HL-60 (cell line): ENCODE data around the gene FBXO24.
"Not testable (repeated sequence)": the region's sequence is repeated elsewhere in the genome, so short reads cannot be mapped to it uniquely, and the experiment has no call there.

ENCODE experiments used
- DNase-seq, 2 experiments: peaks; one replicate each; pipeline ENCODE4 v3.0.0-alpha.2; 2010 to 2020; ENCODE audit warnings: low read depth in 1 of 2, low spot score in 1 of 2
- H3K27ac ChIP-seq: fragments of 250-450 bp; sonication (Bioruptor Pico); replicated peaks from 2 replicates; pipeline ENCODE4 v1.5.1; 2020; ENCODE audit warnings: mild to moderate bottlenecking, moderate library complexity
- H3K27me3 ChIP-seq: fragments of 250-450 bp; sonication (Bioruptor Pico); 2 replicates; pipeline ENCODE4 v1.5.1; 2021; ENCODE audit warnings: mild to moderate bottlenecking, moderate library complexity; ENCODE audit not compliant: insufficient read depth, poor library complexity, severe bottlenecking
- H3K4me3 ChIP-seq: replicated peaks from 2 replicates; pipeline ENCODE4 v1.5.1; 2011; ENCODE audit warnings: mild to moderate bottlenecking, control low read depth, low read length; ENCODE audit not compliant: insufficient read depth
- GABPA ChIP-seq: IDR thresholded peaks from 2 replicates; pipeline ENCODE4 v1.6.1; 2012; ENCODE audit warnings: low read depth
- POLR2AphosphoS5 ChIP-seq: IDR thresholded peaks from 2 replicates; pipeline ENCODE4 v1.6.1; 2012; ENCODE audit warnings: low read depth
- SPI1 ChIP-seq: IDR thresholded peaks from 2 replicates; pipeline ENCODE4 v1.6.1; 2012; ENCODE audit warnings: low read depth, mild to moderate bottlenecking, borderline replicate concordance
- TF ChIP-seq, protein P1 (sequence below): IDR thresholded peaks from 2 replicates; pipeline ENCODE4 v1.6.1; 2012; ENCODE audit warnings: low read depth; ENCODE audit not compliant: insufficient replicate concordance
- TF ChIP-seq, protein P2 (sequence below): IDR thresholded peaks from one replicate; pipeline ENCODE4 v1.5.1; 2011; ENCODE audit warnings: low read length, control low read depth, inconsistent platforms; ENCODE audit not compliant: insufficient read depth

FBXO24 gene

DNA sequence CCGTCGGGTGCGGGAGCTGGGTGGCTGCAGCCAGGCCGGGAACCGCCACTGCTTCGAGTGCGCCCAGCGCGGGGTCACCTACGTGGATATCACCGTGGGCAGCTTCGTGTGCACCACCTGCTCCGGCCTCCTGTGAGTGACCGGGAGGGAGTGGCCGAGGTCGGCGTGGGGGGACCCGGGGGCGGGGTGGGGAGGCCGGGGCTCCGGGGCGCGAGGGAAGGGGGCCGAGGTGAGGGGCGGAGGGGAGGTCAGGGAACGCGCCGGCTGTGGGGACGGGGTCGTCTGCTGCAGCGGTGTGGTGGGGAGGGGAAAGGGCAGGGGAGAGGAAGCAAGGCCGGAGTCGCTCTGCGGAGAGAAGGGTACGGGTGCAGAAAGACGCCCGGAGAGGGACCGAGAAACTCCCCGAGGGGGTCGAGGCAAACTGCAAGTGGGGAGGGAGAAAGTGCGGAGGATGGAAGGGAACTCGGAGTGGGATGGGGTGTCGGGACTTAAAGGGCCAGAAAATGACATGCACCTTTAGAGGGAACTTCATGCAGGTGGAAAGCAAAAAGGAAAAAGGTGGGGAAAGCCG, 46.6 kb upstream of the FBXO24 start:
- Histone ChIP-seq H3K4me3 (peak overlapping the region; percentile 82), H3K27ac (peak overlapping the region; percentile 18; the same call in 1 of the 2 replicates), H3K27me3 (no peaks in the 10 kb centered on the region)
- DNase-seq, result peak in 1 of 2 experiments; percentile 6
- TF ChIP-seq GABPA, result no peak
- TF ChIP-seq, protein P1, sequence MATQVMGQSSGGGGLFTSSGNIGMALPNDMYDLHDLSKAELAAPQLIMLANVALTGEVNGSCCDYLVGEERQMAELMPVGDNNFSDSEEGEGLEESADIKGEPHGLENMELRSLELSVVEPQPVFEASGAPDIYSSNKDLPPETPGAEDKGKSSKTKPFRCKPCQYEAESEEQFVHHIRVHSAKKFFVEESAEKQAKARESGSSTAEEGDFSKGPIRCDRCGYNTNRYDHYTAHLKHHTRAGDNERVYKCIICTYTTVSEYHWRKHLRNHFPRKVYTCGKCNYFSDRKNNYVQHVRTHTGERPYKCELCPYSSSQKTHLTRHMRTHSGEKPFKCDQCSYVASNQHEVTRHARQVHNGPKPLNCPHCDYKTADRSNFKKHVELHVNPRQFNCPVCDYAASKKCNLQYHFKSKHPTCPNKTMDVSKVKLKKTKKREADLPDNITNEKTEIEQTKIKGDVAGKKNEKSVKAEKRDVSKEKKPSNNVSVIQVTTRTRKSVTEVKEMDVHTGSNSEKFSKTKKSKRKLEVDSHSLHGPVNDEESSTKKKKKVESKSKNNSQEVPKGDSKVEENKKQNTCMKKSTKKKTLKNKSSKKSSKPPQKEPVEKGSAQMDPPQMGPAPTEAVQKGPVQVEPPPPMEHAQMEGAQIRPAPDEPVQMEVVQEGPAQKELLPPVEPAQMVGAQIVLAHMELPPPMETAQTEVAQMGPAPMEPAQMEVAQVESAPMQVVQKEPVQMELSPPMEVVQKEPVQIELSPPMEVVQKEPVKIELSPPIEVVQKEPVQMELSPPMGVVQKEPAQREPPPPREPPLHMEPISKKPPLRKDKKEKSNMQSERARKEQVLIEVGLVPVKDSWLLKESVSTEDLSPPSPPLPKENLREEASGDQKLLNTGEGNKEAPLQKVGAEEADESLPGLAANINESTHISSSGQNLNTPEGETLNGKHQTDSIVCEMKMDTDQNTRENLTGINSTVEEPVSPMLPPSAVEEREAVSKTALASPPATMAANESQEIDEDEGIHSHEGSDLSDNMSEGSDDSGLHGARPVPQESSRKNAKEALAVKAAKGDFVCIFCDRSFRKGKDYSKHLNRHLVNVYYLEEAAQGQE, result no peak
- TF ChIP-seq SPI1, result no peak
- no peak for TF ChIP-seq POLR2AphosphoS5
- TF ChIP-seq, protein P2, sequence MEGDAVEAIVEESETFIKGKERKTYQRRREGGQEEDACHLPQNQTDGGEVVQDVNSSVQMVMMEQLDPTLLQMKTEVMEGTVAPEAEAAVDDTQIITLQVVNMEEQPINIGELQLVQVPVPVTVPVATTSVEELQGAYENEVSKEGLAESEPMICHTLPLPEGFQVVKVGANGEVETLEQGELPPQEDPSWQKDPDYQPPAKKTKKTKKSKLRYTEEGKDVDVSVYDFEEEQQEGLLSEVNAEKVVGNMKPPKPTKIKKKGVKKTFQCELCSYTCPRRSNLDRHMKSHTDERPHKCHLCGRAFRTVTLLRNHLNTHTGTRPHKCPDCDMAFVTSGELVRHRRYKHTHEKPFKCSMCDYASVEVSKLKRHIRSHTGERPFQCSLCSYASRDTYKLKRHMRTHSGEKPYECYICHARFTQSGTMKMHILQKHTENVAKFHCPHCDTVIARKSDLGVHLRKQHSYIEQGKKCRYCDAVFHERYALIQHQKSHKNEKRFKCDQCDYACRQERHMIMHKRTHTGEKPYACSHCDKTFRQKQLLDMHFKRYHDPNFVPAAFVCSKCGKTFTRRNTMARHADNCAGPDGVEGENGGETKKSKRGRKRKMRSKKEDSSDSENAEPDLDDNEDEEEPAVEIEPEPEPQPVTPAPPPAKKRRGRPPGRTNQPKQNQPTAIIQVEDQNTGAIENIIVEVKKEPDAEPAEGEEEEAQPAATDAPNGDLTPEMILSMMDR, result no peak

DNA sequence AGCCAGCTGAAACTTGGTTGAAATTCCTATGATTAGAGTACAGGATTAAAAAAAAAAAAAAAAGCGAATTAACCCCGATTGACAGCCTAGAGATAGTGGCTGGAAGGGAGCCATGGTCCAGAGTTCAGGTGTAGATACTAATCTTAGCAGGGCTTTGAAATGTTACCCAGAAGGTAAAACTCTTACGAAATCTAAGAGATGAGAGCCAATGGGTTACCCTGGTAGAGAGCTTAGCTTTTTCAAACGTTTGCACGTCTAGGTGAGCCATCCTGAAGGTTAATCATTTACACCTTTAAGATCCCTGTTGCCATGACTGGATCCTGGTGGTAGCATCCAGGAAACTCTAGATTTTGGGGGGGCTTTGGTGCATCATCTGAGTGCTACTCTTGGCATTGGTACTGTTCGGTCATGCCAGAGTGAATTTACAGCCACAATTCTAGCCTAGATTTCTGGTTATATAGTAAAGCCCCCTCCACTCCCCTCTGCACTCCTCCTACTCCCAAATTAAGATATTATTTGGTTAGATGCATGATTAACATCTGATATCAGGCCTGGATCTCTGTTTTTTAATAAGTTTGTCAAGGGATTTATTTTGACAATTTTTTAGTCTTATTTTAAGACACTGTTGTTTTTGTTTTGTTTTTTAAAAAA, 45.9 kb upstream of the FBXO24 start:
- TF ChIP-seq GABPA, result no peak
- DNase-seq, result no peak
- Histone ChIP-seq H3K27ac (no peak overlapping the region), H3K4me3 (peak overlapping the region; percentile 82), H3K27me3 (no peaks in the 10 kb centered on the region)

DNA sequence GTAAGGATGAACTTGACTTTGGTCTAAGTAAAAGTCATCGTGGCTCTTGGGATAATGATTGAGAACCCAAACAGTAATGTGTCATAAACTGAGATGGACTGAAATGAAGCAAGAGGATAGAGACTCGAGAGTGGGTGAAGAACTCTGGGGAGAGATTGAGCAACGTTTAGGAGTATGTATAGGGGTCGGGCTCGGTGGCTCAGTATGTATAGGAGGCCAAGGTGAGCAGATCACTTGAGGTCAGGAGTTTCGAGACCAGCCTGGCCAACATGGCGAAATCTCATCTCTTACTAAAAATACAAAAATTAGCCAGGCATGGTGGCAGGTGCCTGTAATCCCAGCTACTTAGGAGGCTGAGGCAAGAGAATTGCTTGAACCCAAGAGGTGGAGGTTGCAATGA, 44.8 kb upstream of the FBXO24 start:
- not testable (repeated sequence) for DNase-seq, H3K27ac ChIP-seq

DNA sequence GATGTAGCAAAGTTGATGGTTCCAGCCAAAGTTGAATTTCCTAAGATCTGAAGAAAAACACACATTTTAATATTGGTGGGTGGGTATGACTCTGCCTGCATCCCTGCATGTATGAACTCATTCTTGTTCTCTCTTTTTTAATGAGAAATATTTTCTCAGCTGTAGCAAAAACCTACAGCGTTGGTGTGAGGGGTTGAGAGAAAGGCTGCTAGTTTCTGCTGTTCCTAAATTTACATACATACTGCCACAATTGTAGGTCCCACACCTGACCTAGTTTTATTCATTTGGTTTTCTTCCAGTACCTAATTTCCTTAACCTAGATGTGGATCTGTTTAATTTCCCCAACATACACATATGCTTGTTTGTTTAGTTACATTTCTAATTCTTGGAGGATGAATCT, 42.5 kb upstream of the FBXO24 start:
- TF ChIP-seq POLR2AphosphoS5, result no peak
- TF ChIP-seq GABPA, result no peak
- TF ChIP-seq, protein P2, result no peak
- TF ChIP-seq, protein P1, result no peak
- TF ChIP-seq SPI1, result no peak
- H3K4me3 ChIP-seq, result no peak overlapping the region
- no peak overlapping the region for H3K27ac ChIP-seq

More for the DNA sequence above, 44.8 kb upstream of the FBXO24 start:
- not testable (repeated sequence) for H3K4me3 ChIP-seq, H3K27me3 ChIP-seq

DNA sequence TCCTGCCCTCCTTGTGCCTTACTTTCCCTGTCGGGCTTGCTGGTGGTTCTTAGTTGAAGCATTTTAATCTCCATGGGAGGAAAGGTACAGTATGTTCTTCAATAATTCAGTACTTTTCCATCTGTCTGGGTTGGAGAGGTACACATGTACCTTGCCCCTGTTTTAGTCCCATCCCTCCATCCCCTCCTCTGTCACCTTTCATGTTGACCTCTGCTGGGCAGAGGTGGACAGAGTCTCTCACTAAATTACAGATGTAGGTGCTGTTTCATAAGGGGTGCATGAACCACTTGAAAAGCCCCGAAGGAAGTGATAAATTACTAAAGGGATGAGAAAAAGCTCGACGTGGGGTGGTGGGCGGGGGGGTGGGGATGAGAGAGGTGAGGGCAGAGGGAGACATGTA, 41.7 kb upstream of the FBXO24 start:
- Histone ChIP-seq H3K27ac (no peak overlapping the region), H3K4me3 (no peak overlapping the region), H3K27me3 (no peaks in the 10 kb centered on the region)
- DNase-seq, result no peak
- TF ChIP-seq, protein P1, result no peak
- TF ChIP-seq GABPA, result no peak
- no peak for TF ChIP-seq POLR2AphosphoS5
- TF ChIP-seq, protein P2, result no peak
- TF ChIP-seq SPI1, result no peak

More for the DNA sequence above, 42.5 kb upstream of the FBXO24 start:
- no peaks in the 10 kb centered on the region for H3K27me3 ChIP-seq
- no peak for DNase-seq
